ENCODE measurements around the gene TOP2A. TPM values are rescaled to one million over a fixed set of nuclear protein-coding genes. Genes with fewer than 3 reads are reported as not detected.

The TOP2A gene
- total RNA-seq, 1 donor from 2014 or later = 114 TPM

DNA sequence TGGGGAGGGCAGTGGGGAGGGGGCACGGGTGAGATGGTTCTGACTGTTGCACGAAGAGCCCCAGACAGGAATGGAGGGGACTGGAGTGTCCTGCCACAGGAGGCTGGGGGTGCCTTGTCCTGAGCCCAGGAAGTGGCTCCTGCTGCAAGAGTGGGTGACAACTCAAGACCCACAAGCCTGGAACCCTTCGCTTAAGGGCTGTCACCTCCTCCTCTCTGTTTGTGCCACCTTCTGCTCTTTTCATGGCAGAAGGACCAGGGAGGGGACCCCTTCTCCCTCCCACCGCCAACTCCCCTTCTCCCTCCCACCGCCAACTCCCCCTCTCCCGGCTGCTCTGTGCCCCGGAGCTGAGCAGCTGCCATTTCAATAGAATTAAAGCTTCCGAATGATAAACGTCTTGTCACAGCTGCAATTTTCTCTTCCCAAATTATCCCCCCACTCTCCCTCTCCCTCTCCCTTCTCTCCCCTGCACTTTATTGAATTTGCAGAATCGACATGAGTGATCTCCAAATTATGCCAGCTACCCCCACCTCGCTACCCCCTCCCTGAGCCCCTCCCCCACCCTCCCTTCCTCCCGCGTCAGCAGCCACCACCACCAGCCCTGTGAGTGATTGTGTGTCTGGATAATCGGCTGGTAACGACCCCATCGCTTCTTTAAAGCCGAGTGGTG lies 66.9 kb downstream of the TOP2A start:
- DNase-seq (ENCODE audit: low spot score, unreplicated experiment) = no peak
- Mint-ChIP-seq H3K9me3 (ENCODE audit: low read depth) (no peaks in the 10 kb centered on the region), H3K4me1 (ENCODE audit: low read depth) (peaks cover 73% of the 10 kb centered on the region), H3K36me3 (ENCODE audit: insufficient read depth) (peaks cover 14% of the 10 kb centered on the region), H3K4me3 (ENCODE audit: low read depth) (peak overlapping the region; percentile 45), H3K27me3 (no peaks in the 10 kb centered on the region), H3K27ac (peak overlapping the region; percentile 92)
- TF ChIP-seq, protein P1, sequence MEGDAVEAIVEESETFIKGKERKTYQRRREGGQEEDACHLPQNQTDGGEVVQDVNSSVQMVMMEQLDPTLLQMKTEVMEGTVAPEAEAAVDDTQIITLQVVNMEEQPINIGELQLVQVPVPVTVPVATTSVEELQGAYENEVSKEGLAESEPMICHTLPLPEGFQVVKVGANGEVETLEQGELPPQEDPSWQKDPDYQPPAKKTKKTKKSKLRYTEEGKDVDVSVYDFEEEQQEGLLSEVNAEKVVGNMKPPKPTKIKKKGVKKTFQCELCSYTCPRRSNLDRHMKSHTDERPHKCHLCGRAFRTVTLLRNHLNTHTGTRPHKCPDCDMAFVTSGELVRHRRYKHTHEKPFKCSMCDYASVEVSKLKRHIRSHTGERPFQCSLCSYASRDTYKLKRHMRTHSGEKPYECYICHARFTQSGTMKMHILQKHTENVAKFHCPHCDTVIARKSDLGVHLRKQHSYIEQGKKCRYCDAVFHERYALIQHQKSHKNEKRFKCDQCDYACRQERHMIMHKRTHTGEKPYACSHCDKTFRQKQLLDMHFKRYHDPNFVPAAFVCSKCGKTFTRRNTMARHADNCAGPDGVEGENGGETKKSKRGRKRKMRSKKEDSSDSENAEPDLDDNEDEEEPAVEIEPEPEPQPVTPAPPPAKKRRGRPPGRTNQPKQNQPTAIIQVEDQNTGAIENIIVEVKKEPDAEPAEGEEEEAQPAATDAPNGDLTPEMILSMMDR (IDR thresholded peaks at IDR 0.05; ENCODE audit: unreplicated experiment) = no peak

DNA sequence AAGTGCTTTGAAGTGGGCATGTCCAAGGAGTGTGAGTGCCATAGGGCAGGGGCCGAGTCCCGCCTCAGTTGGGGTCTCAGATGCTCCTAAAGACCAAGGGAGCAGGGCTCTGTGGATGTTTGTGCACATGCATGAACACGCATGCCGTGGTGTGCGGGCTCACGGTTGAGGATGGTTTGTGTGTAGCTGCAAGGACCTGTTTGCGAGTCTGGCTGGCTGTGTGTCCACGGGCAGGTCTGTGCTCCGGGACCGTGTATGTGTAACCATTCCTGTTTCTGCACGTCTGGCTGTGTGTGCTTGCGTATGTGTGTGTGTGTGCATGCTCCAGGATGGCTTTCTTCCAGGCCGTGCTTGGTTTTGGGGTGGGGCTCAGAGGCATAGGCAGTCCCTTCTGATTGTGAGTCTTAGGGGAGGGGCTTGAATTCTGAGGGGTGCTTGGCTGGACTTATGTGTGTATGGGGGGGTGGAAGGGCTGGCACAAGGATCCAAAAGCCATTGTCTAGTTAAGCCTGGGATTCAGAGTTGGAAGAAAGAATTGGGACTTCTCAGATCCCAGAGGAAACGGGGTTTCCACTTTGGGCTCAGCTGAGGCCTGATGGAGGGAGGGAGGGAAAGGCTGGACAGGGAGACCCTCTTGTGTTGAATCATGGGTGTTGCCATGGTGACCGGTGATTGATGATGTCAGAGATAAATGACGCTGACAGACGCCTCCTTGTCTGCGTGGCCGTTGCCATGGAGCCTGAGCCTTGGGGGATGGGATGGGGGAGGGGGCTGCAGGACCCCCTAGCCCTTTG lies 67.6 kb downstream of the TOP2A start:
- peaks cover 71% of the 10 kb centered on the region for H3K4me1 Mint-ChIP-seq (ENCODE audit: low read depth)
- TF ChIP-seq, protein P1 (IDR thresholded peaks at IDR 0.05; ENCODE audit: unreplicated experiment) = no peak
- H3K4me3 Mint-ChIP-seq (ENCODE audit: low read depth) = peak overlapping the region; percentile 7
- H3K27me3 Mint-ChIP-seq = no peaks in the 10 kb centered on the region
- peaks cover 14% of the 10 kb centered on the region for H3K36me3 Mint-ChIP-seq (ENCODE audit: insufficient read depth)
- DNase-seq (ENCODE audit: low spot score, unreplicated experiment) = peak; percentile 62
- H3K27ac Mint-ChIP-seq = peak overlapping the region; percentile 92
- no peaks in the 10 kb centered on the region for H3K9me3 Mint-ChIP-seq (ENCODE audit: low read depth)

DNA sequence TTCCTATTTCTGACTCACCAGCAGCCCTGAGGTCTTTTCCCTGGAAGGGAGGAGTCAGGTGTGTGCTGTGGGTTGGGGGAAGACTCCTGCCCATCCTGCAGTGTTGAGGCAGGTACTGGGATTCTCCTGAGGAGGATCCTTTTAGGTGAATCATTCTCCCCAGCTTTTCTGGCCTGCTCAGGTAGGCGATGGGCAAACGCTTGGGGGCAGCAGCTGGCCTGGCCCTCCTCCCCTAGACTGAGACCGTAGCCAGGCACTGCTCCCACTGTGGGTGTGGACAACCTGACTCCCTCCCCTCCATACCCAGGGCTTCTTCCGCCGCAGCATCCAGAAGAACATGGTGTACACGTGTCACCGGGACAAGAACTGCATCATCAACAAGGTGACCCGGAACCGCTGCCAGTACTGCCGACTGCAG lies 68.2 kb downstream of the TOP2A start:
- no peak for DNase-seq (ENCODE audit: low spot score, unreplicated experiment)
- no peak overlapping the region for H3K4me3 Mint-ChIP-seq (ENCODE audit: low read depth)
- H3K27ac Mint-ChIP-seq = peak overlapping the region; percentile 92
- H3K4me1 Mint-ChIP-seq (ENCODE audit: low read depth) = peaks cover 73% of the 10 kb centered on the region
- H3K27me3 Mint-ChIP-seq = no peaks in the 10 kb centered on the region
- TF ChIP-seq, protein P1 (IDR thresholded peaks at IDR 0.05; ENCODE audit: unreplicated experiment) = no peak
- peaks cover 14% of the 10 kb centered on the region for H3K36me3 Mint-ChIP-seq (ENCODE audit: insufficient read depth)
- H3K9me3 Mint-ChIP-seq (ENCODE audit: low read depth) = no peaks in the 10 kb centered on the region

DNA sequence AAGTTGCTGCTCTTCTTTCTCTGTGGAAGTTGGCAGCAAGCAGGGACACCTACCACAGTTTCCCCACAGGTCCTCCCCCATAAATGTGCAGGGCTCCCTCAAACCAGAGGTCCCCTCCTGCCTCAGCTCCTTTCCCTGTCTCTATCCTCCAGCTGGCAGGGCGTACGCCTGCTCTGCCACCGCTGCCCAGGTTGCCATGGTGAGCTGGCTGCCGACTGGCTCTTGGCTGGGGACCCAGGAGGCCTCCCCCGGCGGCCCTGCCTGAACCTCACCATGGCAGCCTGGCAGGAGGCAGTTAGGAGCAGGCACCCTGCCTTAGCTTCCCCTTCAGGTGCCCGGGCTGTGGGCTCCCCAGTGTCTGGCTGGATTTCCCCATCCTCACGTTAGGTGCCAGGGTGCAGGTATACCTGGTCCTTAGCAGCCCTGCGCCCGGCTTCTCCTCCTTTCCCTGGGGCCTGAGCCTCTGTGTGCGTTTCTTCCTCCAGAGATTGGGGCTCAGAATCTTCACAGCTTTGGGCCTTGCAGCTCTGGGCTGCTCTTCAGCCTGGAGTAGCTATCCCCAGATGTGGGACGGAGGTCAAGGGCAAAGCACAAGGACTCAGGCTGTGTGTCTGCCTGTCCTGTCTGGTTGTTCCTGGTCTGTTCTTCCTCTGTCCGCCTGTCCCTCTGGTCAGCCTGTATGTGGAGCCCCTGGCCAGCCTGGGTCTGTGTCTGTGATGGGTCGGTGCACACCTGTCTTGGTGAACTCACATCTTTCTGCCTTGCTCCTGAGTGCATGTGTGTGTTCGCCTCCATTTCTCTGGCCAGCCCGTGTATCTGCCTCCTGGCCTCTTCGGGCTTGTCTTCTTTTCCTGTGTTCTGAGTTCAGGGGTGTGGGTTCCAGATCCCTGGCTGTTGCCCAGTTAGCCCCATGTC lies 68.9 kb downstream of the TOP2A start:
- H3K27me3 Mint-ChIP-seq = no peaks in the 10 kb centered on the region
- H3K4me3 Mint-ChIP-seq (ENCODE audit: low read depth) = no peak overlapping the region

More for the DNA sequence above, 68.9 kb downstream of the TOP2A start:
- Mint-ChIP-seq H3K4me1 (ENCODE audit: low read depth) (peaks cover 77% of the 10 kb centered on the region), H3K36me3 (ENCODE audit: insufficient read depth) (peaks cover 14% of the 10 kb centered on the region), H3K27ac (peak overlapping the region; percentile 80), H3K9me3 (ENCODE audit: low read depth) (no peaks in the 10 kb centered on the region)
- DNase-seq (ENCODE audit: low spot score, unreplicated experiment) = no peak
- TF ChIP-seq, protein P1 (IDR thresholded peaks at IDR 0.05; ENCODE audit: unreplicated experiment) = no peak

Data from progenitor cell of endocrine pancreas (in vitro differentiated cells).